H1 (cell line): Measurements from ENCODE around the gene NUP210. TPM values are rescaled to one million over a fixed set of nuclear protein-coding genes. Genes with fewer than 3 reads are reported as not detected.

Experiments
- CTCF ChIA-PET: fragments of 300-600 bp; sonication (Branson Sonifier 250); formaldehyde crosslinking; loops from one replicate; lab custom pipeline; 2021; ENCODE audit not compliant: partially characterized antibody; lab: Charles Lee
- POLR2A ChIA-PET: fragments of 300-600 bp; sonication (Branson Sonifier 250); formaldehyde crosslinking; loops from one replicate; lab custom pipeline; 2021; ENCODE audit warnings: inconsistent platforms; ENCODE audit not compliant: partially characterized antibody; lab: Charles Lee
- DNase-seq, 2 experiments: peaks; one replicate each; pipeline versions ENCODE4 v3.0.0 to v3.0.0-alpha.2; 2010 to 2022; ENCODE audit warnings: low spot score in 2 of 2, low read depth in 1 of 2, mixed read lengths in 1 of 2
- FAIRE-seq: peaks from 2 replicates; lab custom pipeline; 2011; peaks lifted over from hg19 to GRCh38; lab: Jason Lieb, UNC
- H2AFZ ChIP-seq: 2 replicates; pipeline ENCODE4 v1.8.1; 2012; ENCODE audit warnings: low read length, inconsistent platforms
- H2AK5ac ChIP-seq: 2 replicates; pipeline ENCODE4 v1.6.1; 2013; ENCODE audit warnings: low read depth, low read length
- H2BK120ac ChIP-seq: replicated peaks from 2 replicates; pipeline ENCODE3; 2013; ENCODE audit warnings: low read depth, low read length, inconsistent platforms
- H2BK12ac ChIP-seq: 2 replicates; pipeline ENCODE4 v1.6.1; 2013; ENCODE audit warnings: low read depth, low read length
- H2BK15ac ChIP-seq: 2 replicates; pipeline ENCODE4 v1.6.1; 2013; ENCODE audit warnings: low read length
- H2BK20ac ChIP-seq: 2 replicates; pipeline ENCODE4 v1.6.1; 2013; ENCODE audit warnings: low read length
- H2BK5ac ChIP-seq: 2 replicates; pipeline ENCODE4 v1.6.1; 2013; ENCODE audit warnings: low read depth, low read length
- H3K14ac ChIP-seq: 2 replicates; pipeline ENCODE4 v1.6.1; 2013; ENCODE audit warnings: inconsistent platforms; ENCODE audit not compliant: insufficient read length
- H3K18ac ChIP-seq: 2 replicates; pipeline ENCODE4 v1.6.1; 2013; ENCODE audit warnings: low read length; ENCODE audit errors: extremely low read depth
- H3K23ac ChIP-seq: 2 replicates; pipeline ENCODE4 v1.6.1; 2013; ENCODE audit warnings: inconsistent platforms; ENCODE audit not compliant: insufficient read length
- H3K23me2 ChIP-seq: 2 replicates; pipeline ENCODE4 v1.6.1; 2013; ENCODE audit warnings: low read depth, low read length
- H3K27ac ChIP-seq: 2 replicates; pipeline ENCODE4 v1.6.1; 2011; ENCODE audit warnings: low read depth, low read length, inconsistent platforms
- H3K27me3 ChIP-seq, 4 experiments: replicated peaks in 1 of 4; 1 replicate in 1 of 4; 2 replicates in 3 of 4; pipeline versions ENCODE4 v1.6.1 to v1.8.1; 2011 to 2013; ENCODE audit warnings: low read length in 3 of 4, mild to moderate bottlenecking in 3 of 4, inconsistent platforms in 2 of 4, mixed read lengths in 2 of 4, moderate library complexity in 1 of 4; ENCODE audit not compliant: control insufficient read depth in 3 of 4, insufficient read depth in 3 of 4; ENCODE audit errors: extremely low read depth in 1 of 4
- H3K36me3 ChIP-seq, 4 experiments: 2 replicates each; pipeline versions ENCODE4 v1.6.1 to v1.8.1; 2011 to 2013; ENCODE audit warnings: mild to moderate bottlenecking in 4 of 4, low read length in 3 of 4, moderate library complexity in 2 of 4, control low read depth in 1 of 4, inconsistent platforms in 1 of 4; ENCODE audit not compliant: insufficient read depth in 4 of 4, control insufficient read depth in 2 of 4
- H3K4ac ChIP-seq: replicated peaks from 2 replicates; pipeline ENCODE3; 2013; ENCODE audit warnings: low read length, low read depth, mixed read lengths, inconsistent platforms; ENCODE audit not compliant: insufficient read length
- H3K4me1 ChIP-seq, 4 experiments: replicated peaks in 1 of 4; 1 replicate in 1 of 4; 2 replicates in 3 of 4; pipeline versions ENCODE4 v1.6.1 to v1.8.1; 2011 to 2013; ENCODE audit warnings: low read length in 3 of 4, inconsistent platforms in 2 of 4, mixed read lengths in 1 of 4; ENCODE audit not compliant: insufficient read depth in 4 of 4, control insufficient read depth in 3 of 4
- H3K4me2 ChIP-seq, 2 experiments: 2 replicates each; pipeline versions ENCODE4 v1.6.1 to v1.8.1; 2011 to 2013; ENCODE audit warnings: low read depth in 2 of 2, low read length in 2 of 2, control low read depth in 1 of 2, inconsistent platforms in 1 of 2, mild to moderate bottlenecking in 1 of 2; ENCODE audit not compliant: insufficient read depth in 1 of 2
- H3K4me3 ChIP-seq, 4 experiments: fragments of 200-600, 300-600 bp in 1 of 4; sonication (generic), shearing (Covaris generic), sonication (Bioruptor Twin) in 1 of 4; 2 replicates each; pipeline versions ENCODE4 v1.5.1 to v1.8.1; 2011 to 2016; ENCODE audit warnings: low read length in 4 of 4, low read depth in 3 of 4, control low read depth in 2 of 4, inconsistent platforms in 2 of 4, mild to moderate bottlenecking in 2 of 4, mixed read lengths in 1 of 4, moderate library complexity in 1 of 4; ENCODE audit not compliant: insufficient read depth in 2 of 4; ENCODE audit errors: extremely low read depth in 1 of 4
- H3K56ac ChIP-seq: replicated peaks from 2 replicates; pipeline ENCODE3; 2013; ENCODE audit warnings: low read depth, mild to moderate bottlenecking, mixed read lengths, low read length, inconsistent platforms; ENCODE audit not compliant: insufficient read length
- H3K79me1 ChIP-seq: 2 replicates; pipeline ENCODE4 v1.6.1; 2013; ENCODE audit warnings: low read depth, low read length, control low read depth
- H3K79me2 ChIP-seq, 2 experiments: 2 replicates each; pipeline versions ENCODE4 v1.6.1 to v1.8.1; 2012 to 2013; ENCODE audit warnings: low read length in 2 of 2, mild to moderate bottlenecking in 2 of 2, inconsistent platforms in 1 of 2; ENCODE audit not compliant: insufficient read depth in 2 of 2, control insufficient read depth in 1 of 2
- H3K9ac ChIP-seq, 4 experiments: replicated peaks in 1 of 4; 1 replicate in 1 of 4; 2 replicates in 3 of 4; pipeline versions ENCODE4 v1.6.1 to v1.8.1; 2011 to 2013; ENCODE audit warnings: low read depth in 3 of 4, low read length in 3 of 4, control low read depth in 2 of 4, mild to moderate bottlenecking in 2 of 4, moderate library complexity in 2 of 4, inconsistent platforms in 1 of 4; ENCODE audit errors: extremely low read depth in 1 of 4
- H3K9me3 ChIP-seq, 2 experiments: 2 replicates each; pipeline versions ENCODE4 v1.6.1 to v1.8.1; 2012 to 2013; ENCODE audit warnings: mild to moderate bottlenecking in 2 of 2, moderate library complexity in 2 of 2, control low read depth in 1 of 2, inconsistent platforms in 1 of 2, low read depth in 1 of 2, low read length in 1 of 2, mixed read lengths in 1 of 2; ENCODE audit not compliant: insufficient read depth in 2 of 2
- H4K20me1 ChIP-seq, 2 experiments: replicated peaks in 1 of 2; 2 replicates each; pipeline versions ENCODE3 to v1.8.1; 2011 to 2013; ENCODE audit warnings: inconsistent platforms in 2 of 2, low read length in 2 of 2, mild to moderate bottlenecking in 1 of 2; ENCODE audit not compliant: insufficient read depth in 2 of 2, control insufficient read depth in 1 of 2
- H4K5ac ChIP-seq: 2 replicates; pipeline ENCODE4 v1.6.1; 2013; ENCODE audit warnings: low read length, low read depth, mixed read lengths, inconsistent platforms; ENCODE audit not compliant: insufficient read length
- H4K8ac ChIP-seq: 2 replicates; pipeline ENCODE4 v1.8.0; 2013; ENCODE audit warnings: mild to moderate bottlenecking, moderate library complexity, low read length, inconsistent platforms; ENCODE audit not compliant: insufficient read depth; ENCODE audit errors: extremely low read depth
- H4K91ac ChIP-seq: replicated peaks from 2 replicates; pipeline ENCODE3; 2013; ENCODE audit warnings: low read length, mixed read lengths, inconsistent platforms; ENCODE audit not compliant: insufficient read length
- BCL11A ChIP-seq, 2 experiments: IDR thresholded peaks; one replicate each; pipeline ENCODE4 v1.6.1; 2011; ENCODE audit warnings: low read depth in 2 of 2, low read length in 2 of 2, mild to moderate bottlenecking in 2 of 2
- CTCF ChIP-seq, 3 experiments: IDR thresholded peaks; 1 replicate in 2 of 3; 2 replicates in 1 of 3; pipeline versions ENCODE4 v1.5.1 to v1.6.1; 2011; ENCODE audit warnings: low read length in 3 of 3, mild to moderate bottlenecking in 3 of 3, inconsistent platforms in 2 of 3, low read depth in 1 of 3, moderate library complexity in 1 of 3; ENCODE audit not compliant: insufficient read depth in 1 of 3; ENCODE audit errors: control extremely low read depth in 1 of 3
- EZH2 ChIP-seq: fragments of 200-600 bp; sonication (generic); IDR thresholded peaks from 2 replicates; pipeline ENCODE4 v1.7.1; 2012; ENCODE audit warnings: low read depth, mild to moderate bottlenecking, moderate library complexity, low read length, inconsistent platforms; ENCODE audit not compliant: severe bottlenecking
- HDAC6 ChIP-seq: IDR thresholded peaks from one replicate; pipeline ENCODE4 v1.7.1; 2012; ENCODE audit warnings: low read depth, mild to moderate bottlenecking, inconsistent platforms, low read length, moderate library complexity
- KDM4A ChIP-seq: IDR thresholded peaks from one replicate; pipeline ENCODE4 v1.7.1; 2012; ENCODE audit warnings: low read depth, mild to moderate bottlenecking, moderate library complexity, low read length, inconsistent platforms; ENCODE audit not compliant: severe bottlenecking
- SIX5 ChIP-seq: IDR thresholded peaks from 2 replicates; pipeline ENCODE4 v1.6.1; 2011; ENCODE audit warnings: mild to moderate bottlenecking, low read depth, low read length
- SUZ12 ChIP-seq: fragments of 200-600 bp; sonication (generic); IDR thresholded peaks from 2 replicates; pipeline ENCODE4 v1.6.1; 2012; ENCODE audit warnings: mild to moderate bottlenecking, inconsistent platforms, low read length, moderate library complexity, mixed read lengths
- TAF1 ChIP-seq: IDR thresholded peaks from 2 replicates; pipeline ENCODE4 v1.6.1; 2011; ENCODE audit warnings: mild to moderate bottlenecking, low read depth, low read length
- TAF7 ChIP-seq: optimal IDR thresholded peaks from 2 replicates; pipeline ENCODE3; 2011; ENCODE audit warnings: low read depth, mild to moderate bottlenecking, inconsistent platforms, low read length, moderate library complexity, borderline replicate concordance
- TEAD4 ChIP-seq: IDR thresholded peaks from 2 replicates; pipeline ENCODE4 v1.6.1; 2012; ENCODE audit warnings: low read depth, low read length, inconsistent platforms, mixed read lengths
- WGBS, 2 experiments: shearing (Covaris generic) in 1 of 2; methylation state at CpG; one replicate each; pipeline versions ENCODE4 v1.1.6 to v1.1.7; 2013 to 2015; ENCODE audit warnings: low lambda C conversion rate in 2 of 2, mixed read lengths in 2 of 2, inconsistent platforms in 1 of 2, low coverage in 1 of 2, missing lambda C conversion rate in 1 of 2; ENCODE audit not compliant: insufficient replicate concordance in 2 of 2, insufficient coverage in 1 of 2, insufficient read length in 1 of 2; ENCODE audit errors: extremely low coverage in 1 of 2, missing lambda C conversion rate in 1 of 2; 5-methylcytosine and 5-hydroxymethylcytosine counted together
- polyA plus RNA-seq, 7 experiments: library from polyadenylated mRNA; depleted of rRNA in 3 of 7; stranded (reverse) in 5 of 7; unstranded in 2 of 7; fragments of >200 nt in 5 of 7; fragments of 200-250 nt in 2 of 7; gene quantifications; 1 replicate in 5 of 7; 2 replicates in 1 of 7; 4 replicates in 1 of 7; pipeline versions ENCODE4 v1.2.1 to v1.2.3, GENCODE V29; 2011 to 2013; ENCODE audit warnings: missing spikeins in 2 of 7, mixed read lengths in 2 of 7
- total RNA-seq: library from RNA; stranded (reverse); fragmentation: NEBNext Ultra II Directional; extraction: Animal tissue kit (Norgen Biotek cat#: 25700); gene quantifications from 2 replicates; pipeline ENCODE4 v1.2.1, GENCODE V29; 2021

Gene NUP210
- total and polyA plus RNA-seq, 2 of the 8 experiments (the other 6 are each of a cell fraction or from before 2014, with no cell fraction given): 51.0 to 53.7 TPM

GRCh38 chr3:13400114-13400673, 19.9 kb downstream of the NUP210 start:
- CTCF ChIA-PET: interaction anchor here (0.7 to 0.8 kb wide), 3 partner anchors 45 to 248 kb away, joined by 3 read pairs; no protein-coding TSS in a partner anchor

More at GRCh38 chr3:13400114-13400673, 19.9 kb downstream of the NUP210 start:
- no peak overlapping the region for H4K91ac ChIP-seq
- no peak overlapping the region for H2BK20ac ChIP-seq
- H3K9me3 ChIP-seq: no peaks in the 10 kb centered on the region; a peak in 1 of 4 replicates
- POLR2A ChIA-PET: no interaction called here
- no peak overlapping the region for H2BK120ac ChIP-seq
- 0 out of 2 replicates have a peak overlapping the region, but pooled peaks have one; percentile 28 for H4K8ac ChIP-seq
- no peak overlapping the region for H3K9ac ChIP-seq
- H3K56ac ChIP-seq: no peak overlapping the region
- H3K23ac ChIP-seq: no peak overlapping the region
- H3K4me2 ChIP-seq: no peak overlapping the region
- H3K4ac ChIP-seq: no peak overlapping the region
- H3K79me2 ChIP-seq: peaks cover 0 to 41% of the 10 kb centered on the region in 2 experiments; a peak in 3 of 4 replicates
- H3K36me3 ChIP-seq: peaks cover 0 to 4% (median 2%) of the 10 kb centered on the region in 4 experiments; a peak in 3 of 8 replicates
- H3K27me3 ChIP-seq: no peaks in the 10 kb centered on the region
- TF ChIP-seq TAF7 (no peak), TAF1 (no peak), BCL11A (IDR thresholded peaks at IDR 0.05; ENCODE audit: low read depth in 2 of 2, low read length in 2 of 2) (no peak), SUZ12 (no peak), SIX5 (no peak), HDAC6 (no peak), KDM4A (no peak), CTCF (IDR thresholded peaks at IDR 0.05; ENCODE audit: control extremely low read depth in 1 of 3, insufficient read depth in 1 of 3, low read depth in 1 of 3, low read length in 3 of 3) (no peak), TEAD4 (no peak), EZH2 (no peak)
- H3K79me1 ChIP-seq: peaks cover 12% of the 10 kb centered on the region
- H2BK5ac ChIP-seq: 0 out of 2 replicates have a peak overlapping the region, but pooled peaks have one; percentile 60
- H2BK15ac ChIP-seq: no peak overlapping the region
- WGBS, 2 experiments: 92% methylated on average over 13 of the region's 13 CpGs; no CpG with 5 or more reads in 1 of the 2 experiments
- no peak overlapping the region for H3K14ac ChIP-seq
- H2AFZ ChIP-seq: no peak overlapping the region
- no peak for DNase-seq
- no peak overlapping the region for H2AK5ac ChIP-seq
- H4K5ac ChIP-seq: no peak overlapping the region
- no peak overlapping the region for H3K27ac ChIP-seq
- peaks cover 2 to 8% of the 10 kb centered on the region in 2 experiments for H4K20me1 ChIP-seq
- no peak overlapping the region for H3K18ac ChIP-seq
- H3K4me1 ChIP-seq: peaks cover 0 to 3% (median 0%) of the 10 kb centered on the region in 4 experiments; a peak in 1 of 7 replicates
- no peak for FAIRE-seq
- no peak overlapping the region for H2BK12ac ChIP-seq
- 0 out of 2 replicates have a peak, but pooled peaks cover 2% of the 10 kb centered on the region for H3K23me2 ChIP-seq
- no peak overlapping the region for H3K4me3 ChIP-seq
